GM18507 (cell line): ENCODE results near the gene TYSND1.
"Not testable (repeated sequence)": the region's sequence is repeated elsewhere in the genome, so short reads cannot be mapped to it uniquely, and the experiment has no call there.

Source experiments
- DNase-seq: peaks from one replicate; pipeline ENCODE4 v3.0.0; 2011; ENCODE audit warnings: low read depth; ENCODE audit not compliant: insufficient read length; ENCODE audit errors: extremely low spot score
- FAIRE-seq: peaks from 2 replicates; lab custom pipeline; 2011; peaks lifted over from hg19 to GRCh38; lab: Jason Lieb, UNC

Gene TYSND1

DNA sequence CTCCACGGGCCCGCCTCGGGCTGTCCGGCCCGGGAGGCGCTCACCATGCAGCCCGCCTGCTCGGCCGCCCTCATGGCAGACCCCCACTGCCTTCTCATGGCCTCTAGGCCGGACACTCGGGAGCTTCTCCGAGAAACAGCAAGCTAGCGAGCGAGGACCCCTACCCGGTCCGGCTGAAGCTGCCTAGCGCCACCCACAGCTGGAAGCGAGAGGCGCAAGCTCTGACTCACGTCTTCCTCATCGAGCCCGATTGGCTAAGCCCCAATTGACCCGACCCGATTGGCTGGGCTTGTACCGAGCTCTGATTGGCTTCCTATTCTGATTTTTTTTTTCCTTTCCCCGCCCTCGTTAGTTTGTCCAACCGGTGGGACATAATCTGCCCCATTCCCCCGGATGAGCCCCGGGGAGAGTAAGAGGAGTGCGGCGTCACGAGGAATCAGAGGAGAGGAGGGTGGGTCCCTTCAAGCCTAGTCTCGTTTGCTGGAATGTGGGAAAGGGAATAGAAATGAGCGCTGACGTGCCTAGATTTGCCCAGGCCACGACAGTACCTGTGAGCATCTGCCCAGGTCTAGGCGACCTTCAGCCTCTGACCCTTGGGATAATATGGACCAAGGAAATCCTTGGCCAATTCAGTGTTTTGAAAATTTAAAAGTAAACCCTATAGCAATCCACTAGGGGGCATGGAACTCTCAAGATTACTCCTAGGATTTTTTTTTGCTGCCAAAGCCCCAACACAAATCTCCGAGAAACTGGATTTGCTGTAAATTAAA lies at the start of gene TYSND1:
Gene TYSND1 (minus strand): TSS at position 212 of the 770 bp plus-strand sequence. CDS start 114 bp downstream, at position 98.
- peak; percentile 95 for DNase-seq
- FAIRE-seq: peak; percentile 98

DNA sequence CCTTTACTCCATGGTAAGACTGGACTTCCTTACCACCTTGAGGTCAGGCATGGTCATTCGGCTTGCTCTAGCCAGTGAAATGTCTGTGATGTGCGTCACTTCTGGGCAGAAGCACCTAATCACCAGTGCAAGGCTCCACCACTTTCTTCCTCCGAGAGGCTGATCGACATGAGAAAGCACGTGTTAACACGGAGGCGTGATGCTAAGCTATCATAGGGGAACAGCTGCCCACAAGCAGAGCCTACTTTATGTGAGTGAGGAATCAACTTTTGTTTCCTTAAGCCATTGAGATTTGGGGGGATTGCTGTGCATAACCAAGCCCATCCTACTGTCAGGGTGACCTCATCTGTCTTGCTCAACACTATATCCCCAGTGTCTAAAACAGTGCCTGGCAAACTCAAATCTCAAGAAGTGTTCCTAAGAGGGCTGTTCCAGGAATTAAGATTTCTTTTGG lies 46.9 kb upstream of the TYSND1 start:
- no peak for FAIRE-seq
- no peak for DNase-seq

- DNase-seq: no peak
- FAIRE-seq: no peak
These were observed 45.9 kb upstream of the TYSND1 start for GRCh38 chr10:70192326-70192968.

DNA sequence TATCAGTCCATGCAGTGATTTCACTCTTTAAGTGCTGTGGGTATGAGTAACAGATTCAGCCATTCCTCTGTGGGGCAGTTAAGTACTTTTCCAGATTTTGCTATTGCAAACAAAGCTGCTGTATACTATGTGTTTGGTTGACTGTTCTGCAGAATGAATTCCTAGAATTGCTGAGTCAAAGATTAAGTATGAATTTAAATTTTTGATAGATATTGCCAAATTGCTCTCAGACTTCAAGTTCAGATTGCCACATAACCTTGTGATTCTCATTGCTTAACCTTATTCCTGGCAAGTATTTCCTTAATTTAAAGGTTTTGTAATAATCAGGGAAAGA lies 45.4 kb upstream of the TYSND1 start:
- DNase-seq (no peak), FAIRE-seq (no peak)

- FAIRE-seq (no peak), DNase-seq (no peak)
These were observed 44.9 kb upstream of the TYSND1 start for GRCh38 chr10:70191161-70191971.

DNA sequence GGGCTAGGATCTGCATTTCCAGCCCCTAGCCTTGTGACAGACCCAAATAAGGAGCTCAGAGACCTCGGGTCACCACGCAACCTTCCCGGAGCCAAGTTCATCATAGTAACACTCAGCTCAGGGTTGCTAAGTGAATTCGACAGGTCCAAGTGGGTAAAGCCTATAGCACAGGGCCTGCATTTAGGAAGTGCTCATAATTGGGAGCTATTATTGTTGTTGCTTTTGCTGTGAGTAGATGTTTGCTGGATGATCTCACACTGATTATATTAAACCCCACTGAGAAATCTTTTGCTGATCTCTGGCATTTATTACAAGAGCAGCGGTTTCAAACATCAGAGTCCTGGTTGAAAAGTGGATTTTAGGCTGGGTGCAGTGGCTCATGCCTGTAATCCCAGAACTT lies 44.1 kb upstream of the TYSND1 start:
- DNase-seq: no peak
- FAIRE-seq: no peak

- DNase-seq: no peak
- no peak for FAIRE-seq
These were observed 43.6 kb upstream of the TYSND1 start for GRCh38 chr10:70190102-70190501.

- DNase-seq: no peak
- FAIRE-seq: no peak
These were observed 42.3 kb upstream of the TYSND1 start for GRCh38 chr10:70188768-70189167.

DNA sequence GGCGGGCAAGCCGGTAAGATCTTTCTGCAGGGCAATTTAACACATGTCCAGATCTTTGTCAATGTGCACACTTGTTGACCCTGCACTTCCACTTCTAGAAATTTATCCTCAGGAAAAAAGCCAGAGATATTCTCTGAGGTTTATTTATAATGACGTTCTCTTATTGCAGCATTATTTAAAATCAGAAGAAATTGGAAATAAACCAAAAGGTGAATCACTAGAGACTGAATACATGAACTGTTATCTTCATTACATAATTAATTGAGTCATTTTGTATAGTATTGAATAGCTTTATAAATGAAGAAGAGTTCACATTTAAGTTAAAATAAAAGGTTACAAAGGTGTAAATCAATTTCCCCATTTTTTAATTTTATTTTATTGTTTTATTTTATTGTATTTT lies 40.1 kb upstream of the TYSND1 start:
- no peak for FAIRE-seq

DNA sequence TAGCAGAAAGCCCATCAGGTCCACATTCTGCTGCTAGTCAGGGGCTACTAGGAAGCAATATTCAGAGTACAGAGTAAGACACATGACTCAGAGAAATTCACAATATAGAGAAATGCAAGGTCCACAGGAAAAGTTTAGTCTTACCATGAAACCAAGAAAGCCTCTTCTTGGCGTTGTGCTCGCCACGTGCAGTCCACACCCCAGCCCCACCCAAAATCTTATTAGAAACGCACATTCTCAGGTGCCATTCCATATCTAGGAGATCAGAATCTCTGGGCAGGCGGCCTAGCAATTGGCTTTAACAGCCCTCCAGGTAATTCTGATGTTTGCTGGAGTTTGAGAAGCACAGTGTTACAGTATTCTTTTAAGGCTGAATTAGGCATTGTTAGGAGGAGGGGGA lies 39.6 kb upstream of the TYSND1 start:
- no peak for DNase-seq
- no peak for FAIRE-seq

More for the DNA sequence above, 40.1 kb upstream of the TYSND1 start:
- no peak for DNase-seq

DNA sequence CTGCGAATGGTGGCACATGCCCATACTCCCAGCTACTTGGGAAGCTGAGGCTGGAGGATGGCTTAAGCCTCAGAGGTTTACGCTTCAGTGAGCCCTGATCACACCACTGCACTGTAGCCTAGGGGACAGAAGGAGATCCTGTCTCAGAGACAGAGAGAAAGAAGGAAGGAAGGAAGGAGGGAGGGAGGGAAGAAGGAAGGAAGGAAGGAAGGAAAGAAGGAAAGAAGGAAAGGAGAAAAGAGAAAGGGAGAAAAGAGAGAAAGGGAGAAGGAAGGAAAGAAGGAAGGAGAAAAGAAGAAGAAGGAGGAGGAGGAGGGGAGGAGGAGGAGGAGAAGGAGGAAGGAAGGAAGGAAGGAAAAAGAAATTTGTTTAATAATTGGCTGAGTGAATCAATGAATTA lies 36.8 kb upstream of the TYSND1 start:
- FAIRE-seq (no peak), DNase-seq (no peak)

GRCh38 chr10:70179209-70179608 lies 32.7 kb upstream of the TYSND1 start:
- FAIRE-seq, DNase-seq: not testable (repeated sequence)

GRCh38 chr10:70178139-70178725 lies 31.7 kb upstream of the TYSND1 start:
- FAIRE-seq: no peak
- no peak for DNase-seq

DNA sequence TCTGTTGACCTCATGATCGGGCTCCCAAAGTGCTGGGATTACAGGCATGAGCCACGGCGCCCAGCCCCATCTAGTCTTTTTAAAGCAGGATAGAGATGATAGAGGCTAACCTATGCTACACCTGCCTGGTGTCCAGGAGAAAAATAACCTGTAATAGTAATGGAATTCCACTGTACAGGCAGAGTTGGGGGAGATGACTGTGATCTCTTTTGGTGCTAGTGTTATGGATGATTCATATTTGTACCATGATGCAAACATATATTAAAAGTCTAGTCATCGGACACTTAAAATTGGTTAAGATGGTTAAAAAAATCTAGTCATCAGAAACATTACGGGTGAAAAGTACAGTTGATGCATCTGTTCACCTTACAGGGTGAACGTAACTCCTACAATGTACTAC lies 29.9 kb upstream of the TYSND1 start:
- DNase-seq (no peak), FAIRE-seq (no peak)

GRCh38 chr10:70175516-70175915 lies 29.0 kb upstream of the TYSND1 start:
- FAIRE-seq: no peak
- no peak for DNase-seq

DNA sequence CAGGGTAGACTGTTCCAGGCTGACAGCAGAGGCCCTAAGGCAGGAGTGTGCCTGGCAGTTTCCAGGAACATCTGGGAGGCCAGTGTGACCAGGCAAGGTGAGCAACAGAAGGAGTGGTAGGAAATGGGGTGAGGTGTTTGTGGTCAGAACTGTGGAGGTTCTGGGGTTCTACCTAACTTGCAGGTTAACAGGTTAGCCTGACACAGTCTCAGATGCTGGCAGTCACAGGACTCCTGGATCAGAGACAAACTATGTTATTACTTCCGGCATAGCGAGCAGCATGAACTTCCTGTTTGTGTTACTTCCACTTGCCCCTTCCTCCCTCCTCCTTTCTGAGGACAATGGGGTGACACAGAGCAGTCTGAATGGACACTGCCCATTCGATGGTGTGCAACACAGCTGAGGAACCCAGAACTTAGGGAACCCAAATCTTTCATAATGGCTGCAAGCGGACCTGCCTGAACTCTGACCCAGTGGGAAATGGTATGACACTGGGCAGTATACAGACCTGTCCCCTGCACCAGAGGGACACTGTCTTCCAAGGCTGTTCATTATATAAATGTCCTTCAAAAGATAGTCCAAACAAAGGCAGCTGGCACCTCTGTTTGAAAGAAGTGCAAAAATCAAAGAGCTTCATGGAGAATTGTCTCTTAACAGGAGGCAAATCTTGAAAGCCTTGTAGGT lies 27.7 kb upstream of the TYSND1 start:
- FAIRE-seq (peak; percentile 65), DNase-seq (peak; percentile 22)

GRCh38 chr10:70169649-70170364 lies 23.3 kb upstream of the TYSND1 start:
- DNase-seq (no peak), FAIRE-seq (no peak)

- FAIRE-seq: no peak
- no peak for DNase-seq
These were observed 22.5 kb upstream of the TYSND1 start for GRCh38 chr10:70169011-70169410.

GRCh38 chr10:70167246-70167645 lies 20.7 kb upstream of the TYSND1 start:
- no peak for FAIRE-seq
- no peak for DNase-seq
